HG03378 (cell line): Measurements from ENCODE around the gene ERC2.
"Not testable (repeated sequence)": the region's sequence is repeated elsewhere in the genome, so short reads cannot be mapped to it uniquely, and the experiment has no call there.

Source experiments
- ATAC-seq: cut with Tn5 transposase; IDR thresholded peaks from one replicate; pipeline ENCODE4 v1.9.1; 2021; ENCODE audit warnings: mild to moderate bottlenecking, moderate library complexity; ENCODE audit not compliant: unreplicated experiment

ERC2 gene

GRCh38 chr3:56087451-56088053 lies 380.7 kb downstream of the ERC2 start:
- no peak for ATAC-seq

- no peak for ATAC-seq
These were observed 381.9 kb downstream of the ERC2 start for GRCh38 chr3:56086355-56086754.

- no peak for ATAC-seq
These were observed 387.0 kb downstream of the ERC2 start for GRCh38 chr3:56081246-56081645.

GRCh38 chr3:56076746-56077145 lies 391.5 kb downstream of the ERC2 start:
- no peak for ATAC-seq

- no peak for ATAC-seq
These were observed 393.2 kb downstream of the ERC2 start for GRCh38 chr3:56075089-56075488.

GRCh38 chr3:56069766-56070165 lies 398.5 kb downstream of the ERC2 start:
- no peak for ATAC-seq

- not testable (repeated sequence) for ATAC-seq
These were observed 401.9 kb downstream of the ERC2 start for GRCh38 chr3:56066405-56066804.

GRCh38 chr3:56064684-56065083 lies 403.6 kb downstream of the ERC2 start:
- no peak for ATAC-seq

GRCh38 chr3:56061279-56061626 lies 407.0 kb downstream of the ERC2 start:
- ATAC-seq = no peak

GRCh38 chr3:56060521-56061278 lies 407.6 kb downstream of the ERC2 start:
- no peak for ATAC-seq

- no peak for ATAC-seq
These were observed 408.5 kb downstream of the ERC2 start for GRCh38 chr3:56059731-56060130.

- no peak for ATAC-seq
These were observed 412.3 kb downstream of the ERC2 start for GRCh38 chr3:56055951-56056350.

- no peak for ATAC-seq
These were observed 412.7 kb downstream of the ERC2 start for GRCh38 chr3:56055546-56055945.

- no peak for ATAC-seq
These were observed 413.4 kb downstream of the ERC2 start for GRCh38 chr3:56054844-56055243.

- no peak for ATAC-seq
These were observed 414.5 kb downstream of the ERC2 start for GRCh38 chr3:56053727-56054126.

GRCh38 chr3:56052188-56052587 lies 416.1 kb downstream of the ERC2 start:
- ATAC-seq = no peak

GRCh38 chr3:56051052-56051451 lies 417.2 kb downstream of the ERC2 start:
- no peak for ATAC-seq

- ATAC-seq = no peak
These were observed 419.3 kb downstream of the ERC2 start for GRCh38 chr3:56048946-56049345.

GRCh38 chr3:56048331-56048730 lies 419.9 kb downstream of the ERC2 start:
- no peak for ATAC-seq

GRCh38 chr3:56042326-56042951 lies 425.8 kb downstream of the ERC2 start:
- no peak for ATAC-seq

- no peak for ATAC-seq
These were observed 442.9 kb downstream of the ERC2 start for GRCh38 chr3:56025326-56025725.

GRCh38 chr3:56023546-56023945 lies 444.7 kb downstream of the ERC2 start:
- no peak for ATAC-seq
